HepG2 (cell line): Measurements from ENCODE around the gene TNFAIP1. TPM values are rescaled to one million over a fixed set of nuclear protein-coding genes. Genes with fewer than 3 reads are reported as not detected.

Source experiments
- GLI4 ChIP-seq: sonication (generic); formaldehyde crosslinking; IDR thresholded peaks from 2 replicates; pipeline ENCODE4 v1.5.1; 2020; ENCODE audit warnings: missing genetic modification reagents, mild to moderate bottlenecking, moderate library complexity, borderline replicate concordance
- HNRNPH1 ChIP-seq: fragments of 200-400 bp; formaldehyde crosslinking; optimal IDR thresholded peaks from 2 replicates; pipeline ENCODE3; 2017; ENCODE audit warnings: mild to moderate bottlenecking, low read depth, low read length
- KAT7 ChIP-seq: IDR thresholded peaks from 2 replicates; pipeline ENCODE4 v1.6.1; 2018; ENCODE audit warnings: borderline replicate concordance, missing compliant biosample characterization
- NAIF1 ChIP-seq: sonication (generic); formaldehyde crosslinking; IDR thresholded peaks from 2 replicates; pipeline ENCODE4 v1.5.0; 2020; ENCODE audit warnings: mild to moderate bottlenecking, missing genetic modification reagents, borderline replicate concordance
- NFKBIZ ChIP-seq: IDR thresholded peaks from 2 replicates; pipeline ENCODE4 v1.6.1; 2018; ENCODE audit warnings: missing genetic modification reagents, missing compliant biosample characterization
- RARA ChIP-seq: IDR thresholded peaks from 2 replicates; pipeline ENCODE4 v1.6.1; 2016; ENCODE audit warnings: missing genetic modification reagents, missing compliant biosample characterization
- RBAK ChIP-seq: sonication (generic); formaldehyde crosslinking; IDR thresholded peaks from 2 replicates; pipeline ENCODE4 v1.5.1; 2020; ENCODE audit warnings: mild to moderate bottlenecking, missing genetic modification reagents
- RORA ChIP-seq: sonication (generic); formaldehyde crosslinking; IDR thresholded peaks from 2 replicates; pipeline ENCODE4 v1.5.0; 2020; ENCODE audit warnings: mild to moderate bottlenecking, missing genetic modification reagents, moderate library complexity
- SCMH1 ChIP-seq: sonication (generic); formaldehyde crosslinking; IDR thresholded peaks from 2 replicates; pipeline ENCODE4 v1.9.0; 2021; ENCODE audit warnings: missing genetic modification reagents, mild to moderate bottlenecking, borderline replicate concordance
- SMARCE1 ChIP-seq: fragments of 450-650 bp; IDR thresholded peaks from 2 replicates; pipeline ENCODE4 v1.6.1; 2017; ENCODE audit warnings: borderline replicate concordance
- SOX5 ChIP-seq: IDR thresholded peaks from 2 replicates; pipeline ENCODE4 v1.6.1; 2016; ENCODE audit warnings: borderline replicate concordance
- SRSF4 ChIP-seq: fragments of 200-400 bp; formaldehyde crosslinking; IDR thresholded peaks from one replicate; pipeline ENCODE4 v1.6.1; 2018; ENCODE audit warnings: mild to moderate bottlenecking, low read depth, low read length, moderate library complexity; ENCODE audit not compliant: poor library complexity, severe bottlenecking
- TEAD3 ChIP-seq: optimal IDR thresholded peaks from 2 replicates; pipeline ENCODE3; 2016; ENCODE audit warnings: borderline replicate concordance
- U2AF2 ChIP-seq: fragments of 200-400 bp; formaldehyde crosslinking; IDR thresholded peaks from 2 replicates; pipeline ENCODE4 v1.6.1; 2017; ENCODE audit warnings: low read depth, mild to moderate bottlenecking, low read length
- ZBTB21 ChIP-seq: sonication (generic); formaldehyde crosslinking; IDR thresholded peaks from 2 replicates; pipeline ENCODE4 v1.4.0; 2020; ENCODE audit warnings: missing genetic modification reagents
- ZNF30 ChIP-seq: sonication (generic); formaldehyde crosslinking; IDR thresholded peaks from 2 replicates; pipeline ENCODE4 v1.5.0; 2020; ENCODE audit warnings: mild to moderate bottlenecking, missing genetic modification reagents
- ZNF329 ChIP-seq: sonication (generic); formaldehyde crosslinking; IDR thresholded peaks from 2 replicates; pipeline ENCODE4 v1.9.0; 2021; ENCODE audit warnings: low read depth, mild to moderate bottlenecking, missing genetic modification reagents
- ZNF331 ChIP-seq: sonication (generic); formaldehyde crosslinking; IDR thresholded peaks from 2 replicates; pipeline ENCODE4 v1.4.0; 2020; ENCODE audit warnings: missing genetic modification reagents
- ZNF777 ChIP-seq: sonication (generic); formaldehyde crosslinking; IDR thresholded peaks from 2 replicates; pipeline ENCODE4 v1.4.0; 2020; ENCODE audit warnings: missing genetic modification reagents
- polyA plus RNA-seq, 8 experiments: library from polyadenylated mRNA; depleted of rRNA in 3 of 8; stranded (reverse) in 7 of 8; unstranded in 1 of 8; fragments of >200 nt; fragmentation: Illumina TruSeq in 4 of 8; extraction: Trizol in 4 of 8; gene quantifications; 2 replicates each; pipeline versions ENCODE4 v1.2.1 to v1.2.3, GENCODE V29; 2011 to 2016; ENCODE audit warnings: low read depth in 4 of 8, missing spikeins in 1 of 8, mixed read lengths in 1 of 8; ENCODE audit not compliant: insufficient read depth in 1 of 8
- total RNA-seq, 5 experiments: library from RNA; depleted of rRNA; stranded (reverse); fragments of >200 nt; fragmentation: Illumina TruSeq; extraction: Trizol; gene quantifications; 2 replicates each; pipeline ENCODE4 v1.2.3, GENCODE V29; 2016; ENCODE audit warnings: low read depth in 1 of 5
- TF ChIP-seq, protein P1 (sequence below): sonication (generic); formaldehyde crosslinking; IDR thresholded peaks from 2 replicates; pipeline ENCODE4 v1.4.0; 2020; ENCODE audit warnings: missing genetic modification reagents
- TF ChIP-seq, protein P2 (sequence below): sonication (generic); formaldehyde crosslinking; IDR thresholded peaks from 2 replicates; pipeline ENCODE4 v1.9.0; 2021; ENCODE audit warnings: missing genetic modification reagents, borderline replicate concordance
- TF ChIP-seq, protein P3 (sequence below): sonication (generic); formaldehyde crosslinking; IDR thresholded peaks from 2 replicates; pipeline ENCODE4 v1.4.0; 2020; ENCODE audit warnings: missing genetic modification reagents
- TF ChIP-seq, protein P4 (sequence below): IDR thresholded peaks from 2 replicates; pipeline ENCODE4 v1.6.1; 2012; ENCODE audit warnings: inconsistent platforms
- TF ChIP-seq, protein P5 (sequence below): IDR thresholded peaks from 2 replicates; pipeline ENCODE4 v1.6.1; 2016; ENCODE audit warnings: missing biosample characterization, missing genetic modification reagents, low read depth

TNFAIP1 gene
- total and polyA plus RNA-seq, 2 of the 13 experiments (the other 11 are each of a cell fraction or from before 2014, with no cell fraction given): 17.5 to 40.6 TPM

DNA sequence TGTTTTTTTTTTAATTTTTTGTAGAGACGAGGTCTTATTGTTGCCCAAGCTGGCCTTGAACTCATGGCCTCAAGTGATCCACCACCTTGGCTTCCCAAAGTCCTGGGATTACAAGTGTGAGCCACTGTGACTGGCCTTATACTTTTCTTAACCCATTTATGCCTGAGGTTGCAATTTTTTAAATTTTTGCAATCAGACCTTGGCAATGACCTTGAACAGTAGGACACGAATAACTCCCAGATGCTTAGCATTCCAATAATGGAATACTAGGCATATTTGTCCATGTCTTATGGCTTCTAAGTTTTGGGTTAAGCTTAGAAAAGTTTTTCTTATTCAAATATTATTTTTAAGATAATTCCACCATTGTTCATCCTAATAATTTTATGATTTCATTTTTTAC, 44.9 kb upstream of the TNFAIP1 start (continued):
- TF ChIP-seq, protein P1, sequence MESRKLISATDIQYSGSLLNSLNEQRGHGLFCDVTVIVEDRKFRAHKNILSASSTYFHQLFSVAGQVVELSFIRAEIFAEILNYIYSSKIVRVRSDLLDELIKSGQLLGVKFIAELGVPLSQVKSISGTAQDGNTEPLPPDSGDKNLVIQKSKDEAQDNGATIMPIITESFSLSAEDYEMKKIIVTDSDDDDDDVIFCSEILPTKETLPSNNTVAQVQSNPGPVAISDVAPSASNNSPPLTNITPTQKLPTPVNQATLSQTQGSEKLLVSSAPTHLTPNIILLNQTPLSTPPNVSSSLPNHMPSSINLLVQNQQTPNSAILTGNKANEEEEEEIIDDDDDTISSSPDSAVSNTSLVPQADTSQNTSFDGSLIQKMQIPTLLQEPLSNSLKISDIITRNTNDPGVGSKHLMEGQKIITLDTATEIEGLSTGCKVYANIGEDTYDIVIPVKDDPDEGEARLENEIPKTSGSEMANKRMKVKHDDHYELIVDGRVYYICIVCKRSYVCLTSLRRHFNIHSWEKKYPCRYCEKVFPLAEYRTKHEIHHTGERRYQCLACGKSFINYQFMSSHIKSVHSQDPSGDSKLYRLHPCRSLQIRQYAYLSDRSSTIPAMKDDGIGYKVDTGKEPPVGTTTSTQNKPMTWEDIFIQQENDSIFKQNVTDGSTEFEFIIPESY (CRISPR knock-in tag): no peak
- TF ChIP-seq, protein P2, sequence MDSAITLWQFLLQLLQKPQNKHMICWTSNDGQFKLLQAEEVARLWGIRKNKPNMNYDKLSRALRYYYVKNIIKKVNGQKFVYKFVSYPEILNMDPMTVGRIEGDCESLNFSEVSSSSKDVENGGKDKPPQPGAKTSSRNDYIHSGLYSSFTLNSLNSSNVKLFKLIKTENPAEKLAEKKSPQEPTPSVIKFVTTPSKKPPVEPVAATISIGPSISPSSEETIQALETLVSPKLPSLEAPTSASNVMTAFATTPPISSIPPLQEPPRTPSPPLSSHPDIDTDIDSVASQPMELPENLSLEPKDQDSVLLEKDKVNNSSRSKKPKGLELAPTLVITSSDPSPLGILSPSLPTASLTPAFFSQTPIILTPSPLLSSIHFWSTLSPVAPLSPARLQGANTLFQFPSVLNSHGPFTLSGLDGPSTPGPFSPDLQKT (CRISPR knock-in tag): no peak
- TF ChIP-seq RORA (CRISPR knock-in tag) (no peak), ZNF30 (no peak), SCMH1 (CRISPR knock-in tag) (no peak), U2AF2 (no peak), SOX5 (CRISPR knock-in tag) (no peak), TEAD3 (CRISPR knock-in tag) (peak; percentile 61), RBAK (no peak), ZNF331 (CRISPR knock-in tag) (no peak), ZBTB21 (CRISPR knock-in tag) (no peak), ZNF777 (CRISPR knock-in tag) (no peak), KAT7 (CRISPR knock-in tag) (no peak), SMARCE1 (no peak), GLI4 (CRISPR knock-in tag) (no peak), NAIF1 (no peak), ZNF329 (CRISPR knock-in tag) (no peak), RARA (0 out of 2 replicates have a peak, but pooled peaks have one; percentile 13), NFKBIZ (CRISPR knock-in tag) (no peak), HNRNPH1 (no peak), SRSF4 (no peak)
- TF ChIP-seq, protein P3, sequence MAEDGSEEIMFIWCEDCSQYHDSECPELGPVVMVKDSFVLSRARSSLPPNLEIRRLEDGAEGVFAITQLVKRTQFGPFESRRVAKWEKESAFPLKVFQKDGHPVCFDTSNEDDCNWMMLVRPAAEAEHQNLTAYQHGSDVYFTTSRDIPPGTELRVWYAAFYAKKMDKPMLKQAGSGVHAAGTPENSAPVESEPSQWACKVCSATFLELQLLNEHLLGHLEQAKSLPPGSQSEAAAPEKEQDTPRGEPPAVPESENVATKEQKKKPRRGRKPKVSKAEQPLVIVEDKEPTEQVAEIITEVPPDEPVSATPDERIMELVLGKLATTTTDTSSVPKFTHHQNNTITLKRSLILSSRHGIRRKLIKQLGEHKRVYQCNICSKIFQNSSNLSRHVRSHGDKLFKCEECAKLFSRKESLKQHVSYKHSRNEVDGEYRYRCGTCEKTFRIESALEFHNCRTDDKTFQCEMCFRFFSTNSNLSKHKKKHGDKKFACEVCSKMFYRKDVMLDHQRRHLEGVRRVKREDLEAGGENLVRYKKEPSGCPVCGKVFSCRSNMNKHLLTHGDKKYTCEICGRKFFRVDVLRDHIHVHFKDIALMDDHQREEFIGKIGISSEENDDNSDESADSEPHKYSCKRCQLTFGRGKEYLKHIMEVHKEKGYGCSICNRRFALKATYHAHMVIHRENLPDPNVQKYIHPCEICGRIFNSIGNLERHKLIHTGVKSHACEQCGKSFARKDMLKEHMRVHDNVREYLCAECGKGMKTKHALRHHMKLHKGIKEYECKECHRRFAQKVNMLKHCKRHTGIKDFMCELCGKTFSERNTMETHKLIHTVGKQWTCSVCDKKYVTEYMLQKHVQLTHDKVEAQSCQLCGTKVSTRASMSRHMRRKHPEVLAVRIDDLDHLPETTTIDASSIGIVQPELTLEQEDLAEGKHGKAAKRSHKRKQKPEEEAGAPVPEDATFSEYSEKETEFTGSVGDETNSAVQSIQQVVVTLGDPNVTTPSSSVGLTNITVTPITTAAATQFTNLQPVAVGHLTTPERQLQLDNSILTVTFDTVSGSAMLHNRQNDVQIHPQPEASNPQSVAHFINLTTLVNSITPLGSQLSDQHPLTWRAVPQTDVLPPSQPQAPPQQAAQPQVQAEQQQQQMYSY: no peak
- TF ChIP-seq, protein P4, sequence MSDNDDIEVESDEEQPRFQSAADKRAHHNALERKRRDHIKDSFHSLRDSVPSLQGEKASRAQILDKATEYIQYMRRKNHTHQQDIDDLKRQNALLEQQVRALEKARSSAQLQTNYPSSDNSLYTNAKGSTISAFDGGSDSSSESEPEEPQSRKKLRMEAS: no peak
- TF ChIP-seq, protein P5, sequence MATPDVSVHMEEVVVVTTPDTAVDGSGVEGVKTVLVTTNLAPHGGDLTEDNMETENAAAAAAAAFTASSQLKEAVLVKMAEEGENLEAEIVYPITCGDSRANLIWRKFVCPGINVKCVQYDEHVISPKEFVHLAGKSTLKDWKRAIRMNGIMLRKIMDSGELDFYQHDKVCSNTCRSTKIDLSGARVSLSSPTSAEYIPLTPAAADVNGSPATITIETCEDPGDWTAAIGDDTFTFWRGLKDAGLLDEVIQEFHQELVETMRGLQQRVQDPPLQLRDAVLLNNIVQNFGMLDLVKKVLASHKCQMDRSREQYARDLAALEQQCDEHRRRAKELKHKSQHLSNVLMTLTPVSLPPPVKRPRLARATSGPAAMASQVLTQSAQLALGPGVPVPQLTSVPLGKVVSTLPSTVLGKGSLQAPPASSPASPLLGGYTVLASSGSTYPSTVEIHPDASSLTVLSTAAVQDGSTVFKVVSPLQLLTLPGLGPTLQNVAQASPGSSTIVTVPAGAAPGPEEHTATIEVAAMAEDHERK (CRISPR knock-in tag): no peak
